Activated T-helper 1 cell treated with Interleukin-2 at 50 U/mL for 16 hours (primary cell): ENCODE results near the gene LMNTD1.
"Not testable (repeated sequence)": the region's sequence is repeated elsewhere in the genome, so short reads cannot be mapped to it uniquely, and the experiment has no call there.

Experiments used
- DNase-seq: peaks from one replicate; pipeline ENCODE4 v3.0.0-alpha.2; 2020; ENCODE audit warnings: low read depth

LMNTD1 gene, protein sequence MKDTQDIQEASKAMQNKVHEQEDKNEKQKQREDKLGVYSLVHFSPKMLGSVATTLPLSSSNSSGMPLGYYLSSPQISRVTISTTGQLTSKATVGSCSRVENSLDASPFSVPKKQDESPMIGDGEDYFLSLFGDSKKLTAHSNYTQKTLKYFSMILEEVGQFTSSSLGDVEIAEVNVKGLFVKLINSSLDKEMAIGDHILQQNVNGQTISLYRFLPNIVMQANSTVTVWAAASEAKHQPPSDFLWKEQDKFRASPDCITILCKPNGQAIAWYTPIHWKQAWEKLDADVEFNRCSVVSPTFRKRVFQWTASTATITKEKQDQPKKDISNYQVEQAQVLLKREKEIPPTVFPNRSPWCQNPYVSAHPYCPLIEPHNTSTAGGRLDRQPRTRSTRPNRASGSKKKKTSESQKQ

DNA sequence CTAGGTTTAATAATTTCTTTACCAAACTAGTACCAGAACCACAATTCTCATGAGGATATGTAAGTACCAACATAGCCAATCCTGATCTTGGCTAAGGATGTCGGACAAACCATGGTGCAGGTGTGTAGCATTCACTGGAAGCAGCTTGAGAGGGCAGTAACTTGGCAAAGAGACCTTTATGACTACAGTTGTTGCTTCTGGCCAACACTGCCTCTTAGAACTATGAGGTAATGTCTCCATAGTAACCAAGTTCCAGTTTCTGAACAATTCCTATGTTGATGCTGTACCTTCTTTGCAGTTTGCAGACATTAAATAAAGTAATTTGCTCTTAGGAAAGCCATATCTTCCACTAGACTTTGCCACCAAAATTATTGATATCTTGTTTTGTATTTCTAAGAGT lies at the start of gene LMNTD1:
LMNTD1 (minus strand) TSS at position 186 of the 400 bp plus-strand sequence. CDS start 324 bp downstream, outside the sequence.
- no peak for DNase-seq

DNA sequence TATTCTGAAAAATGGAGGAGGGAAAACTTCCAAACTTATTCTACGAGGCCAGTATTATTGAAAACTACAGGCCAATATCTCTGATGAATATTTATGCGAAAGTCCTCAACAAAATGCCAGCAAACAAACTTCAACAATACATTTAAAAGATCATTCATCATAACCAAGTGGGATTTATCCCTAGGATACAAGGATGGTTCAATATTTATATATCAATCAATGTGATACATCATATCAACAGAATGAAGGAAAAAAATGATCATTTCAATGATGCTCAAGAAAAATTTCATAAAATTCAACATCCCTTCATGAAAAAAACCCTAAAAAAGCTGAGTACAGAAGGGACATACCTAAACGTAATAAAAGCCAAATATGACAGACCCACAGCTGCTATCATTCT lies 45.9 kb upstream of the LMNTD1 start:
- DNase-seq, result no peak

DNA sequence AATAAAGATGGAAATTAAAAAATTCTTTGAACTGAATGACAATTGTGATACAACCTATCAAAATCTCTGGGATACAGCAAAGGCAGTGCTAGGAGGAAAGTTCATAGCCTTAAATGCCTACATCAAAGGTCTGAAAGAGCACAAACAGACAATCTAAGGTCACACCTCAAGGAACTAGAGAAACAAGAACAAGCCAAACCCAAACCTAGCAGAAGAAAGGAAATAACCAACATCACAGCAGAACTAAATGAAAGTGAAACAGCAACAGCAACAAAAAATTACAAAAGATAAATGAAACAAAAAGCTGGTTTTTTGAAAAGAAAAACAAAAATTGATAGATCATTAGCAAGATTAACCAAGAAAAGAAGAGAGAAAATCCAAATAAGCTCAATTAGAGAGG lies 42.4 kb upstream of the LMNTD1 start:
- not testable (repeated sequence) for DNase-seq

DNA sequence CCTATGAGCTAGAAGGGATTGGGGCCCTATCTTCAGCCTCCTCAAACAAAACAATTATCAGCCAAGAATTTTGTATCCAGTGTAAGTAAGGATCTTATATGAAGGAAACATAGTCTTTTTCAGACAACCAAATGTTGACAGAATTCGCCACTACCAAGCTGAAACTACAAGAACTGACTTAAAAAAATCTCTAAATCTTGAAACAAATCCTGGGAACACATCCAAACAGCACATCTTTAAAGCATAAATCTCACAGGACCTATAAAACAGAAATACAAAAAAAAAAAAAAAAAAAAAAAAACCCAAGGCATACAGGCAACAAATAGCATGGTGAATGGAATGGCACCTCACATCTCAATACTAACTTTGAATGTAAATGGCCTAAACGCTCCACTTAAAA lies 41.3 kb upstream of the LMNTD1 start:
- DNase-seq, result no peak

DNA sequence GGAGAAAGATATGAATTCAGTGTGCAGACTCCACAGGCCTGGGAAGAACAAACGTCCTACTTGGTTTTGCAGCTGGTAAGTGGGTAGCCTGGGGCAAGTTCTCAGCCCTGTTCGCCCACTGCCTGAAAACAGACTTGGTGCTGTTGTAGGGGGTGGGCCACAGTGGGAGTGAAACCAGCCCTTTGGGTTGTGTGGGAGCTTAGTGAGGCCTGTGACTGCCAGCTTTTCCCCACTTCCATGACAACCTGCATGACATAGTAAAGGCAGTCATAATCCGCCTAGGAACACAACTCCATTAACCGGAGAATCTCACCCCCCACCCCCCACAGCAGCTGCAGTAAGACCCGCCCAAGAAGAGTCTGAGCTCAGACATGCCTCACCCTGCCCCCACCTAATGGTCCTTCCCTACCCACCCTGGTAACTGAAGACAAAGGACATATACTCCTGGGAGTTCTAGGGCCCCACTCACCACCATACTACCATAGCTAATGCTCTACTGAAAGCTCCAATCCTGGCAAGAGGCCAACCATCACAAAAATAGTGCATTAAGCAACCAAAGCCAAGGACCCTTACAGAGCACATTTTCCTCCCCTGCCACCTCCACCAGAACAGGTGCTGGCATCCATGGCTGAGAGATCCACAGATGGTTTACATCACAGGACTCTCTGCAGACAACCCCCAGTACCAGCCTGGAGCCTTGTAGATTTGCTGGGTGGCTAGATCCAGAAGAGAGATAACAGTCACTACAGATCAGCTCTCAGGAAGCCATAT lies 39.8 kb upstream of the LMNTD1 start:
- DNase-seq, result no peak

DNA sequence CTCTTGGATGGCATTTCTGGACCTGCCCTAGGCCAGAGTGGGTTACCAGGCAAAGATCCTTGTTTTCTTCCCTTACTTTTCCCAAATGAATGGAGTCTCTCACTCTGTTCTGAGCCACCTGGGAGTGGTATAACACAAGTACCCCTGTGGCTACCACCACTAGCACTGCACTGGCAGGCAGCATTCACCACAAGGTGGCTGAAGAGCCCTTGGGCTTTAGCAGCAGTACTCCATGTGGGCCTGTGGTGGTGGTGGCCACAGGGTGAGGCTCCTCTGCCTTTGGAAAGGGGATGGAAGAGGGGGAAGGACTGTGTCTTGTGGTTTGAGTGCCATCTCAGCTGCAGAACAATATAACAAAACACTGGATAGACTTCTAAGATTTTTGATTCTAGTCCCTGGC lies 38.1 kb upstream of the LMNTD1 start:
- no peak for DNase-seq

DNA sequence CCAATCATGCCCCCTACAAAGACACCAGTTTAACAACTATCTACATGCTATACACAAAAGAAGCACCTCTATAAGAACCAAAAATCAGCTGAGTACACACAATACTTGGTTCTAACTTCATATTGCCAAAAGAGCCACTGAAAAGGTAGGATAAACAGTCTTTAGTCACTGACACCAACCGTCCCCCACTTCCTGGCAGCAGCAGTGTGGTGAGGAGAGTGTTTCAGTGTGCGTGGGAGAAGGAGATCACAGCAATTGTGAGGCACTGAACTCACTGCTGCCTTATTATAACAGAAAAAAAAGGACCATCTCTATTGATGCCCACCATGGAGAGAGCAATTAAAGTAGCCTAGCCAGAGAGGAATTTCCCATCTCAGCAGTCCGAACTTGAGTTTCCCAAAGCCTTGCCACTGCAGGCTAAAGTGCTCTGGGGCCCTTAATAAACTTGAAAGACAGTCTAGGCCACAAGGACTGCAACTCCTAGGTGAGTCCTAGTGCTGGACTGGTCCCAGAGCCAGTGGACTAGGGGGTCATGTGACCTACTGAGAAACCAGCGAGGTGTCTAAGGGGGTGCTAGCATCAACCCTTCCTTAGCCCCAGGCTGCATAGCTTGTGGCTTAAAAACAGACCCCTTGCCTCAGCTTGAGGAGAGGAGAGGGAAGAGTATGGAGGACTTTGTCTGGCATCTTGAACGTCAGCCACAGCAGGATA lies 37.1 kb upstream of the LMNTD1 start:
- no peak for DNase-seq

DNA sequence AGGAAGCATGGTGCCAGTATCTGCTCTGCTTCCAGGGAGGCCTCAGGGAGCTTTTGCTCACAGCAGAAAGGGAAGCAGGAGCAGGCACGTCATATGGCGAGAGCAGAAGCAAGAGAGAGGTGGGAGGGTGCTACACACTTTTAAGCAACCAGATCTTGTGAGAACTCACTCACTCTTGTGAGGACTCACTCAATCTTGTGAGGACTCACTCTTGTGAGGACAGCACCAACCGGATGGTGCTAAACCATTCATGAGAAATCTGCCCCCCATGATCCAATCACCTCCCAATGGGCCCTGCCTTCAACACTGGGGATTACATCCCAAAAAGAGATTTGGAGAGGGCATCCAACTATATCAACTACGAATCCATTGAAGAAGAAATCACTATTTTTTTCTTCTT lies 34.3 kb upstream of the LMNTD1 start:
- DNase-seq, result no peak

DNA sequence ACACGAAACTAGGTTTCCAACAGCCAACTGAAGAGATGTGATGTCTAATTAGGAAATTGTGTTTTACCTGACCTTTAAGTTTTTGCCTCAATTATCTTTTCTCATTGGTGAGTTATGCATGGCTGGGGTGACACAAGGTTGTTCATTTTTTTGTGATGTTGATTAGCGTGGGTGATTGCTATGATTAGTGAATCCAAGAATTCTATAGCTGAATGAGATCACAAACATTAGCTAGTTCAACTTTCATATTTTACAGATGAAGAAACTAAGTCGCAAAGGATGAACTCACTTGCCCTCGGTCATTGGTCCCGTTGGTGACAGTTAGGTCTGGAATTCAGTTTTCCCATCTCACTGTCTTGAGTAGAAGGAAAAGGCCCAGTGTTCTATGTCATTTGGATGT lies 32.6 kb upstream of the LMNTD1 start:
- DNase-seq, result no peak

DNA sequence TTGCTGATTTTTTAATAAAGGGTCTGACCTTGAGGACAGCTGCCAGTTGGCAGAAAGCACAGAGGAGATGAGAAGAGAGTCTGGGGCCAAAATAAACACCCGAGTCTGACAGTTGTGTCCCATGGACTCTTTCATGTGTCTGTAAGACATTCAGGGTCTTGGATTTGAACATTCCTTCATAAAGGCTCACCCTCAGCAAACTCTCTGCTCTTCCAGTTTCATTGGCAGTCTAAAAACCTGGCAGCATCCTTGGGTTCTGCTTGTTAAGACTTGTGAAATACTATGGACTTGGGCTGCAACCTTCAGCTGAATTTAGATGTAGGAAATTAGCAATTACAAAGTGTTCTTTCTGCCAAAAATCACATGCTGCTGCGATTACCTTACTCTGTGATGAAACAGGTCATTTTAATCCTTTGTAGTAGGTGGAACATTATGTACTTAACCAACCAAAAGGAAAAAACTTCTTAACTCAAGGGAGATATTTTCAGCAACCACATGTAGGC lies 32.0 kb upstream of the LMNTD1 start:
- DNase-seq, result no peak

DNA sequence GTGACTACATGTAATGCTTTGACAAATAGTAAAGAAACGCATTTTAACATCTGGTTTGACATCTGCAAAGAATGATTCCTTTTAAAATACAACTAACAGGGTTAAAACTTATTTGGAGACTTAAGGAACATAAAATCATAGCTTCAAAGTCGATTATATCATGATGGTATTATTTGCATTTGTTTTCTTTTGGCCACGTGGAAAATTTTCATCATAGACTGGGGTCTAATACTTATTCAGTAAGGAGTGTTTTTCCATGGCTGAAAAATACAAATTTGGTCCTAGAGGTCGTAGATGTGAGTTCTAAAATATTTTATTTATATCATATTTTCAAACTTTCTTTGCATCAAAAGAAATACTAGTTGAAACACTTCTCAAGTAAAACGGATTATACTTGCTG lies 31.5 kb upstream of the LMNTD1 start:
- DNase-seq, result no peak

DNA sequence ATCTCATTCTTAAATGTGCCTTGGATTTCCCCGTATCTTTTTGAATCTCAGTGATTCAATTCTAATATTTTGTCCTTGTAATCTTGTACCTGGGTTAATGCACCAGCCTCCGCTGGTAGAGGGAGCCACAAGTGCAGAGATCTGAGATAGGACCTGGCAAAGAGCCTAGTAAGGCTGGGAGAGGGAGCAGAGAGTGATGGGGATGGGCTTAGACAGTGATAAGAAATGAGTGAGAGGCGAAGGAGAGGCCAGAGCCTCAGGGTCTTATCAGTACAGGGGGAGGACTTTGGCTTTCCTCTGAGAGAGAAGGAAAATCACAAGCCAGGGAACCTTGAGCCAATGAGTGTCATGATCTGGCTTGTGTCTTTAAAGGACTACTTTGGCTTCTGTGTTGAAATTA lies 30.5 kb upstream of the LMNTD1 start:
- DNase-seq, result no peak

DNA sequence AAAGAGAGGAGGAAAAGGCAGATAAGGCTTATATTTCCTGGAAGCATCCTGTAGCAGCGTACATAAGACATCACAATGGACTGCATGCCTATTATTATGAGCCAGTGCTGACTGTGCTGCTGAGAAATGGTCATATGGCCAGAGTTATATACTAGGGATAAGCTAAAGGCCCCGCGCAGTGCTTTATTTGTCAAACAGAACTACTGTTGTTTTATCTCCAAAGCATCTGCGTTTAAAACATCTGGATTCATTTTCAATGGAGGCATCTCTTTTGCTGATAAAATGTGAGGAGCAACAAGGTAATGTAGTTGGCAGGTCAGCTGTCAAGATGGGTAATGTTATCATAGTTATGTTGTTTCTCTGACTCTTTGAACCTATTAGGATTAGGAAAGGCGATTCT lies 28.0 kb upstream of the LMNTD1 start:
- no peak for DNase-seq

DNA sequence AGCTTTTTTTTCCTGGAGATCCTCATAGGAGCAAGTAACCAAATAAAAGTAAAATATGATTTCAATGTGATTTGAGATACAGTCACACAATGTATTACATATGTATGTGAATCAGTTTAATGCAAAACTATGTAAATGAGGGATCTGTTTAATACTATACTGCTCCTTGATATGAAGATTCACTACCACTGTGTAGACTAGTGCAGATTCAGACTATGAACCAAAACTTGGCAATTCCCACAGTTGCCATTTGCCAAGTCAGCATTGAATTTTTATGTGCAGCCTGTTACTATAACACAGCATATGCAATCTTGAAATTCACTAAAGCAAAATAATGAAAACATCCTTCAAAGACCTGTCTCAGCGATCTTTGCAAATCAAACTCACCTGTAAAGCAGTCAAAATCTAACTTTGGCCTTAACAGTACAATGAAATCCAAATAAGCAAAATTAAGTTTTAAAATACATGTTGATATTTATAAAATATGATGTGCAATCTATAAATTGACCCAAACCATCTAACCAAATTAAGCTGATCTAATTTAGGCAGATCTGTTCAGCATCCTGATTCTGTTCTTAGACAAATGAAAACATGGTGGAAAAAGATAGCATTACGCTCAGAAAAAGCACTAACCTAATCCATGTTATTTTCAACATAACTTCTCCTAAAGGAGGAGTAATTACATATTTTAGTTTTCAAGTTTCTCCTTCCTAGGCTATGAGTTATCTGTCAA lies 25.5 kb upstream of the LMNTD1 start:
- DNase-seq, result no peak

DNA sequence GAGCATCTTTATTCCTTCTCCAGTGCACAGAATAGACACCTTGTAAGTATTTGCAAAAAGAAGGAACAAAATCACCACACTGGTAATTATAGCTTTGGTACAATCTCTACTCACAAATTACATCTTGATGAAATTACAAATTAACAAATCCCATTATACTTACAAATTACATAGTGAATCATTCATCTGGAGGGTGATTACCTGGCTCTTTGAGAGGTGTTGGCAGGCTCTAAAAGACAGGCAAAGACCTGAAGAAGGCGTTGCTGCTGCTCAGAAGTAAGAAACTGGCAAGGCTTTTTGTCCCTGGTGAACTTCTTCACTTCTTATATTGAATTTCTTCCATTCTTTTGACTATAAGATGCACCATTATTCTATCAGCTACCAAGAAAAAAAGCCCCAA lies 21.7 kb upstream of the LMNTD1 start:
- no peak for DNase-seq

DNA sequence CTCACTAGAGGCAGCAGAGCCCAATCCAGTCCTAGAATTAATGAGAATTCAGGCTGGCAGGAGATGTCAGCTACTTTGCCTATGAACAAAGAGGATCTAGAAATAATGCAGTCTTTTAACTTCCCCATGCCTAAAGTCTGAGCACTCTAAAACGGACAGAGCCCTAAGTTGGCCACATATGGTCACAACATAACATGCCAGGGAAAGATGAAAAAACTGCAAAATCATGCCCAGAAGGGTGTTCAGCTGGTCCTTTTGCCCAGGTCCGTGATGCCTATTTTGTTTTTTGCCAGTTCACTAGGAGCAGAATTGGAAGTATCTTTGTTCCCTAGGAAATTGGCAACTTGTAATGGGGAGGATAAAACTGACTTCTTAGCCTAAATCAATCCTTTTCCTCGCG lies 20.3 kb upstream of the LMNTD1 start:
- no peak for DNase-seq

DNA sequence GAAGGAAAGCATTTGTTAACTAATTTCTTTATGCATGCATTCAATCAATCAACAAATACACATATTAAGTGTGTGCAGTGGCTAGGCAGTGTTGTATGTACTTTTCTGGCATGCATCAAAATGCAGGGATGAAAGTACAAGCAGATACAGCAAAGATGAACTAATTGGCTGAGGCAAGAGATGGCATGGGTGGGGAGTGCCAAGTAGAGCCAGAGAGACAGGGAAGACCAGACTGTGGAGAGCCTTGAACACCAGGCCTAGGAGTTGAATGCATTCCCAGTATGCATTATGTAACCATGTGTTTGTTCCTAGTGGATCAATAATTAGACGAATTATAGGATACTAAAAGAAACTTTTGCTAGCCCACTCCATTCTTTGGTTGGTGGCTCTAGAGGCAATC lies 17.3 kb upstream of the LMNTD1 start:
- no peak for DNase-seq

DNA sequence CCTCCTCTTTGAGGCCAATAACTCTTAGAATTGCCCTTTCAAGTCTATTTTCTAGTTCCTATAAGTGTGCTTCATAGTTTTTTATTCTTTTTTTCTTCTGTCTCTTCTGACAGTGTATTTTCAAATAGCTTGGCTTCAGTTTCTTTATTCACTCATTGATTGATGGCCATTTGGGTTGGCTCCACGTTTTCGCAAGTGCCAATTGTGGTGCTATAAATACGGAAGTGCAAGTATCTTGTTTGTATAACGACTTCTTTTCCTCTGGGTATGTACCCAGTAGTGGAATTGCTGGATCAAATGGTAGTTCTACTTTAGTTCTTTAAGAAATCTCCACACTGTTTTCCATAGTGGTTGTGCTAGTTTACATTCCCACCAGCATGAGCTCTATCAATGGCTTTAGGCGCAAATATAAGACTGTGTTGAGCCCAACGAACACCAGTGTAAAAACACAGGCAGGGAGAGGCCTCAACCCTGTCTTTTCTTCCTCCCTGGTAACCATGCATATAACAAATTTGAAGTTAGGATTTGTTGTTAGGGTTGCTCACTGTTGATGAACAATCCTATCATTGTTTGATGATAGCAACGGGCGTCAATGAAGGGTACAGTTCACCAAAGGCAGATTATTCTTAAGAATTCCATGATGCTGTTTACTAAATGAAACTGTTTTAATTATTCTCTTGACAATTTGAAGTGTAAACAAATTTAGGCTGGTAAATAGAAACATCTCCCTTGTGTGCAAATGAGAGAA lies 13.3 kb upstream of the LMNTD1 start:
- no peak for DNase-seq

DNA sequence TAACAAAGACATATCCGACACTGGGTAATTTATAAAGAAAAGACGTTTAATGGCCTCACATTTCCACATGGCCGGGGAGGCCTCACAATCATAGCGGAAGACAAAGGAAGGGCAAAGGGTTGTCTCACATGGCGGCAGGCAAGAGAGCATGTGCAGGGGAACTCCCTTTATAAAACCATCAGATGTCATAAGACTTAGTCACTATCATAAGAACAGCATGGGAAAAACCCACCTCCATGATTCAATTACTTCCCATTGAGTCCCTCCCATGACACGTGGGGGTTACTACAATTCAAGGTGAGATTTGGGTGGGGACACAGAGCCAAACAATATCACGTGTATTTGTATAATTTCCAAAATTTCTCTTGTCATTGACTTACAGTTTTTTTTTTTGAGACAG lies 5.5 kb upstream of the LMNTD1 start:
- DNase-seq, result no peak

DNA sequence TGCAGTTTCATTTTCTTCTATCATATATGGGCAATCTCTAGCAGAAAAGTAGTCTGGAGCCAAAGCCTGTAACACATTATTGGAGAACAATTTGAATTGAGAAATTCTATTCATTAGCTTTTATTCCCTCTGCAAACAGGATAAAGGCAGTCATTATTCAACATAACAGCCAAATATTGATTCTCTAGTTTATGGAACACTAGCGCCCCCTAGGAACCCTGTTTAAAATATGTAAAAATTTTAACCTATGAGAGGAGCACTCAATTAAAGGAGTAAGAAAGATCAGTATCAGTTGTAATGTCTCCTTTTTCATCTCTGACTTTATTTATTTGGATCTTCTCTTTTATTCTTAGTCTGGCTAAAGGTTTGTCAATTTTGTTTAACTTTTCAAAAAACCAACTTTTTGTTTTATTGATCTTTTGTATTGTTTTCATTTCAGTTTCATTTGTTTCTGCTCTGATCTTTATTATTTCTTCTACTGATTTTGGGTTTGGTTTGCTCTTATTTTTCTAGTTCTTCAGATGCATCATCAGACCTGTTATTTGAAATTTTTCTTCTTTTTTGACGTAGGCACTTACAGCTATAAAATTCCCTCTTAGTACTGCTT lies 4.8 kb upstream of the LMNTD1 start:
- DNase-seq, result no peak

DNA sequence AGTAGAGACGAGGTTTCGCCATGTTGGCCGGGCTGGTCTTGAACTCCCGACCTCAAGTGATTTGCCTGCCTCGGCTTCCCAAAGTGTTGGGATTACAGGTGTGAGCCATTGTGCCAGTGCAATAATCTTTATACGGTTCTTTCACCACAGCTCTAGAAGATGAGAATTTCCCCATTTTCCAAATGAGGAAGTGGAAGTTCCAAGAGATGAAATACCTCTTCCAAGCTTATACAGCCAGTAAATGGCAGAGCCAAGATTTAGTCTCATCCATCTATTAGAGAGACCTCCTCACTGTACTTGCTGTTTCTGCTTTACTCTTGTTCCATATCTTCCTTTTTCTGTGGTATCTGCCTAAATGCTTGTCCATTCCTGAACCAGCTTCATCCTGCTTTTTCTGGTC lies 3.1 kb upstream of the LMNTD1 start:
- DNase-seq, result no peak
